HG03159 (cell line): ENCODE data around the gene MEN1.

Source experiments
- ATAC-seq: cut with Tn5 transposase; IDR thresholded peaks from one replicate; pipeline ENCODE4 v1.9.1; 2021; ENCODE audit warnings: mild to moderate bottlenecking, moderate library complexity; ENCODE audit not compliant: unreplicated experiment

MEN1 gene

GRCh38 chr11:64788321-64789215, 21.8 kb downstream of the MEN1 start:
- ATAC-seq, result no peak

- ATAC-seq, result no peak
Observed at GRCh38 chr11:64787526-64788320, 22.6 kb downstream of the MEN1 start.

- ATAC-seq, result no peak
Observed at GRCh38 chr11:64786308-64786707, 24.0 kb downstream of the MEN1 start.

GRCh38 chr11:64784813-64785581, 25.4 kb downstream of the MEN1 start:
- no peak for ATAC-seq

GRCh38 chr11:64778473-64779298, 31.7 kb downstream of the MEN1 start, which contains the start of gene SF1:
TSS of gene SF1 (minus strand) at chr11:64778542. CDS start at chr11:64778392, 150 bp downstream.
- ATAC-seq, result peak; percentile 75

GRCh38 chr11:64778223-64778472, 32.2 kb downstream of the MEN1 start:
- ATAC-seq, result peak; percentile 6

DNA sequence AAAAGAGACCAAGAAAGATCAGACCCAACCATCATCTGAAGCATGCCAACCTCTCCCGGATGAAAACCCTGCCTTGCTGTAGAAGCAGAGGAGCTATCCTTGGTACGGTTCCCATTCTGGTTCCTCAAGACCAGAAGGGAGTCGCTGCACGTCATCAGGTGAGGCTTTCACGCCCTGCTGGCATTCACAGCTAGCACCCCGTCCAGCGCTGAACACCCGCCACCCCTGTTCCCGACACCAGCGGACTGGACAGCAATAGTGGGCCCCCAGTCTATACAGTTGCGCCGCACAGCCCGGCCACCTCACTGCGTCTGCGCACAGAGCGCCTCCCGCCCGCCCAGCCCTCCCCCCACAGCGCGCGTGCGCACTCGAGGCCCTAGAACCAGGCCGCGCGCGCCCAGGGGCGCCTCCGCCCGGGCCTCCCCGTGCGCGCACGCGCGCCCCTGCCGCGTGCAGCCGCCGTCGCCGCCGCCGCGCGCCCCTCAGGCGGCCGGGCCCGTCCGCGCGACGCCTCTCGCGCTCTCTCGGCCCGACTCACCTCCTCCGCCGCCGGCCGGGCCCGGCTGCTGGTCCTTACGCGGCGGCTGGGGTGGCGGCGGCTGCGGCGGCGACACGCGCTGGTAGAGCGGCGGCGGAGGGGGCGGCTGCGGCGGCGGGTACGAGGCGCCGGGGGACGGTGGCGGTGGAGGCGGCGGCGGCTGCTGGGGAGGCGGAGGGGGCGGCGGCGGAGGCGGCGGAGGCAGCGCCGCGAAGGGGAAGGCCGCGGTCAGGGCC, 32.7 kb downstream of the MEN1 start:
- ATAC-seq, result peak; percentile 29

DNA sequence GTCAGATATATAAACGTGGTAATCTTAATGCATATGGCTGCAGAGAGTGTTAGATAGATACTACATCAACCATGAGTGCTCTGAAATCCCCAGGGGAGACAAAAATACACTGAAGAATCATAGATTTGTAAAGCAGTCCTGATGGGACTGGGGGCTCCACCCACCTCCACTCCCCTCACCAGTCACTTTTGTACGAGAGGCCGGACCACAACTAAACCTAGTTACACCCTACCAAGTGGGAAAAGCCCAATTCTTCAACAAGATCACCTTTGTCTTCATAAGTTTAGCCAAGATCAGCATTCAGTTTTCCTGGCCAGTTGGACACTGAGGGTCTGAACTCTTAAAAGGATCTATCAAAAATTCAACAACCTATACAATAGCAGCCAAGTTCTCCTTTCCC, 33.5 kb downstream of the MEN1 start:
- ATAC-seq, result no peak

- ATAC-seq, result no peak
Observed at GRCh38 chr11:64776425-64776824, 33.9 kb downstream of the MEN1 start.

DNA sequence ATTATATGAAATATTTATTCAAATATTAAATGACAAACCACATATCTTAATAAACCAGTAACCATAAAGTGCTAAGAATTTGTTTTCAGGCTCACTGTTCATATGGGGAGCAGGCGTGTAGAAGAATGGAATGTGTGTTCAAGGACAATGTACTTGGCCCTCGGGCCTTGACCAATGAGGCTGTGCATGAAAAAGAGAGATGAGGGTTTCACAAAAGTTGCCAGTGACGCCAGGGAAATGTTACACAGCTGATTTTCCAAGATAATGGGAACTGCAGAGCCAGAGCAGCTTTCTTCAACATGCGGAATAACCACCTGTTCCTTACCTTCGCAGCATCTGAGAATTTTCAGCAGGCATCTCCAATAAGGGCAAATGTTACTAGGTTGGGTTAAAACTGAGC, 36.2 kb downstream of the MEN1 start:
- no peak for ATAC-seq

DNA sequence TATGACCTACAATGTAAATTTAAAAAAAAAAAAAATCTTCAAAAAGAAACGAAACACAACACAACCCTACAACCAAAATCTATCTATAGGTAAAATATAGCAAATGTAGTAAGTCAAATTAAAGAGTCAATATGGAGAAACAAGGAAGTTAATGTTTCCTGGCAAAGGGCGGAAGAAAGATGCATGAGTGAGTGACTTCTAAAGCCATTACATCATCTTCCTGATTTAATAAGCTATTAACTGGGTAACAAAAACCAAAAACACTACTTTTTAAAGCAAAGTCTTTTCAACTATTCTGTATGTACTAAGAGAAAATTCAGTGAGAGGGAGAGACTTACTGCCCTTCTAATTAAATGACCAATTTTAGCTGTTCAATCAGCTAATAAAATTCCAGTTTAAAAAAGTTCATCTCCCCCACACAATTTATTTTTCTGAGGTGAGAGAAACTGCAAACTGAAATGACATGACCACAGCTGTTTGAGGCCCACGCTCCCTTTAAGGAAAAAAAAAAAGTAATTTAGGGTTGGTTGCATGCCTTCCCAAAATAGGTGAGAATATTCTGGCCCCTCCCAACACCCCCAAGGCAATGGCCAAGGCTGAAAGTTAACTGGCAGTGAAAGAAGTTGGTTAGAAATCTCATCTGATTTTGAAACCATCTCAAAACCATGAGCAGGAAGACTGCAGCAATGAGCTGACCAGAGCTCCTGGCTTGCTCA, 37.9 kb downstream of the MEN1 start:
- ATAC-seq, result no peak

DNA sequence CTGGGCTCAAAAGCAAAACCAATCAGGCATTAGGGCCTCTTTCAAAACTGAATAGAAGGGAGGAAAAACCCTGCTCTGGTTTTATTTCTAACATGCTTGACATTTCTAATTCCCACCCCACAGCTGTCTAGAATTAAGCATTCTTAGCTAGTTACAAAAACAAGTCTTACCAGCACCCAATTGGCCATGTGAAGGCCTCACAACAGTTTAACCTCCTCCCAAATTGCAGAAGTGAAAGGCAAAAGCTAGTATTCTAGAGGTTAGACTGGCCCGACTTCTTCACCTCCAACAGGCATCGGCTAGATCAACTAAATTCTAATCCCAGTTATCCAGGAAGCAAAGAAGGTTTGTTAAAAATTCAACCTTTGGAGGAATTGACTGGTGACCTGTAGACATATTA, 38.5 kb downstream of the MEN1 start:
- ATAC-seq, result no peak

GRCh38 chr11:64770120-64770519, 40.2 kb downstream of the MEN1 start:
- ATAC-seq, result no peak

DNA sequence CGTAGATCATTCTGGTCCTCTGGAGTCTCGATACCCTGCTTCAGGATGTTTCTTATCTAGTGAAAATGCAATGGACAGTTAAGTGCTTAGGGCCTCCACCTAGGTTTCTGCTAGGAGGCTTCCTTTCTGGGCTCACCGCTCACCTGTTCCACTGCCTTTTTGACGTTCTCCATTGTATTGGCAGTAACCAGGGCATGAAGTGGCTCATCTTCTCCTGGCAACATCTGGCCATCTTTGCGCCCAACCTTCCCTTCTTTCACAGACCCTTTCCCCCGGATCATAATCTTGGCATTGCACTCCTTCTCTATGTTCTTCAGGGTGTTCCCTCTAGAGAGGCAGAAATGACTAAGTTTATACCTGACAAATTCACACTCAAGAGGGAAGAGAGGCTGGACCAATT, 41.1 kb downstream of the MEN1 start:
- ATAC-seq, result no peak

GRCh38 chr11:64768300-64768694, 42.1 kb downstream of the MEN1 start:
- no peak for ATAC-seq

- ATAC-seq, result no peak
Observed at GRCh38 chr11:64767344-64768299, 42.7 kb downstream of the MEN1 start.

DNA sequence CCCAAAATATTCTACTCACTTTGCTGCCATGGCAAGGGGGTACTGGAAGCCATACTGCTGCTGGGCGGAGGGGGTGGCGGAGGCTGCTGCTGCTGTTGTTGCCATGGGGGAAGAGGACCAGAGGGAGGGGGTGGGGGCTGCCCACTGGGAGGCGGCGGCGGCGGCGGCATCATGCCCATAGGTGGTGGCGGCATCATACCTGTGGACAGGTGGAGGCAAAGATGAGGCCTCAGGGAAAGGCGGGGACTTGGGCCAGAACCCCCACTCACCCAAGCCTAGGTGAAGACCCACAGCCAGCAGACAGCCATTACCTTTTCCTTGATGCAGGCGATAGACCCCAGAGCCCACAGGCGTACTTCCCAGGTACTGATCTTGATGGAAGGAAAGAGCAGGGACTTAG, 43.5 kb downstream of the MEN1 start:
- no peak for ATAC-seq
